OCI-M2 (cell line): Measurements from ENCODE around the gene ZWILCH.
"Not testable (repeated sequence)": the region's sequence is repeated elsewhere in the genome, so short reads cannot be mapped to it uniquely, and the experiment has no call there.

Experiments
- DNase-seq: peaks from one replicate; lab custom pipeline; 2025; ENCODE audit not compliant: unreplicated experiment; lab: John Stamatoyannopoulos, UW

ZWILCH gene

DNA sequence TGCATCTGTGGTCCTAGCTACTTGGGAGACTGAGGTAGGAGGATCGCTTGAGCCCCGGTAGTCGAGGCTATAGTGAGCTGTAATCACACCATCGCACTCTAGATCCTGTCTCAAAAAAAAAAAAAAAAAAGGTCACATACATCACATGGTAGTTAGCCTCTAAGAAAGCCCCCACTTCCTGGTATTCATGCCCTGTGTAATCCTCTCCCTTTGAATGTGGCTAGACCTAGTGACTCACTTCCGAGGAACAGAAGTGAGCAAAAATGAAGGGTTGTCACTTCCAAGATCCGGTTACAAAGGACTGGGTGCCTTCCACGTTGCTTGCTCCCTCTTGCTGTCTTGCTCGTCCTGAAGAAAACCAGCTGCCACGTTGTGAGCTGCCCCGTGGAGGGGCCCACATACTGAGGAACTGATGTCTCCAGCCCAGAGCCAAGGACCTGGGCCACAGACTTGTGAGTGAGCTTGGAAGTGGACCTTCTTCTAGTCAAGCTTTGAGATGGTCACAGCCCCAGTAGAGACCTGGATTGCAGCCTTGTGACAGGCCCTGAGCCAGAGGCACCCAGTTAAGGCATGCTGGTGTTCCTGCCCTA is 73.3 kb downstream of the ZWILCH start:
- DNase-seq: no peak

DNA sequence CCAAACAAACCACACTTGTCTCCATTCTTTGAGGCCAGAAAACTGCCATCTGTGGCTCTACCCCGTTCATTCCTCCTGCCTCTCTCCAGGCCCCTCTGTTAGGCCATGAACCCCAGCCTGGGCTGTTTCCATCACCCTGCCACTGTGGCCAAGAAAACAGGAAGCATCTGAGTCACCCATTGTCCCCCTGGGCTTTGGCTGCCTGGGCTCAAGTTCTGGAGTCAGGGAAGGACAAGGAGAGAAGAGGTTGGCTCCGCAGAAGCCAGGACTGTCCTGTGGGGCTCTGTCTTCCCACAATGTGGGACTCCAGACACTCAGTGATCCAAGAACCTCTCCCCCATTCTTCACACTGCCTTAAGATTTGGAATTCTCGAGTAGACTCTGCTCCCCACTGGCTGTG is 75.5 kb downstream of the ZWILCH start:
- no peak for DNase-seq

DNA sequence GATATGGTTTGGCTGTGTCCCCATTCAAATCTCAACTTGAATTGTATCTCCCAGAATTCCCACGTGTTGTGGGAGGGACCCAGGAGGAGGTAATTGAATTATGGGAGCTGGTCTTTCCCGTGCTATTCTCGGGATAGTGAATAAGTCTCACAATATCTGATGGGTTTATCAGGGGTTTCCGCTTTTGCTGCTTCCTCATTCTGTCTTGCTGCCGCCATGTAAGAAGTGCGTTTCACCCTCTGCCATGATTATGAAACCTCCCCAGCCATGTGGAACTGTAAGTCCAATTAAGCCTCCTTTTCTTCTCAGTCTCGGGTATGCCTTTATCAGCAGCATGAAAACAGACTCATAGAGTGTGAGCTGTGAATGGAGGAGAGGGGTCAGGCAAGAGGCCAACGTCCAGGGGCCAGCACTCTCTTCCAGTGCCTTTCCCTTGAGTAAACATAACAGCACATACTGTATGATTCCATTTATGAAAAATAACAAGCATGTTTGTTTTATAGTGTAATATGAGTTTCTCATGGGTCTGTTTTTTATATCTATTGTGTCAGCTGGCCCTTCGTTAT is 76.9 kb downstream of the ZWILCH start:
- DNase-seq: no peak

DNA sequence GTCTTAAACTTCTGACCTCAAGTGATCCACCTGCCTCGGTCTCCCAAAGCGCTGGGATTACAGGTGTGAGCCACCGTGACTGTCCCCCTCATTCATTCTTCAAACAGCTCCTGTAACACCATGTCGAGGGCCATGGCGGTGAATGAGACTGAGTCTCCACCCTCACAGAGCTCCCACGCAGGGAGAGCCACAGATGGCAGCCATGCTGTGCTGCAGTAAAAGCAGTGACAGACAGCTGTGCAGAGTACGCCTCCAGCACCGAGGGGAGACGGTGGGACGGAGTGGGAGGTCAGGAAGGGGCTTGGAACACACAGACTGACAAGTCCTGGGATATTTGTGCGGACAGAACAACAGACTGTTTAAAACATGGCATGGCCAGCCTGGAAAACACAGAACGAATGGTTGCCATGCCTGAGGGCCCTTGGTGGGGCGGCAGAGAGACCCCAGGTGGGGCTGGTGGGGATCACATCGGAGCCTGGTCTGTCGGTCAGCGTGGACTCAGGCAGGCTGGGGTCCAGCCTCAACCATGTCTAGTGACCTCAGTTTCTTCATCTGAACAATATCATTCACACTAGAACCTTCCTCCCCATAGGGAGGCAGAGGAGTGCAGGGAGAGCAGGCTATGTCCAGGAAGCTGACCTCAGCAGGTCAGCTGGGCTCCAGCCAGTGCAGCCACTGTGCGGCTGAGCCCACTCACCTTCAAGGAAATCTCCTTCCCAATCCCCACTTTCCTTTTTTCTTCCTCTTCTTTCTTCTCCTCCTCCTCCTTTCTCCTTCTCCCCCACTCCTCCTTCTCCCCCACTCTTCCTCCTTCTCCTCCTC is 81.2 kb downstream of the ZWILCH start:
- DNase-seq: no peak

DNA sequence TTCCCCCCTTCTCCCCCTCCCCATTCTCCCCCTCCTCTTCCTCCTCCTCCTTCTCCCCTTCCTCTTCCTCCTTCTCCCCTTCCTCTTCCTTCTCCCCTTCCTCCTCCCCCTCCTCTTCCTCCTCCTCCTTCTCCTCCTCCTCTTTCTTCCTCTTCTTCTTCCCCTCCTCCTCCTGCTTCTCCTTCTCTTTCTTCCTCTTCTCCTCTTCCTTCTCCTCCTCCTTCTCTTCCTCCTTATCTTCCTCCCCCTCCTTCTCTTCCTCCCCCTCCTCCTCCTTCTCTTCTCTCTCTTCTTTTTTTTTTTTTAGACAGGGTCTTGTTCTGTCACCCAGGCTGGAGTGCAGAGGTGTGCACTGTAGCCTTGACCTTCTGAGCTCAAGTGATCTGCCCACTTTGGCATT is 81.9 kb downstream of the ZWILCH start:
- no peak for DNase-seq

DNA sequence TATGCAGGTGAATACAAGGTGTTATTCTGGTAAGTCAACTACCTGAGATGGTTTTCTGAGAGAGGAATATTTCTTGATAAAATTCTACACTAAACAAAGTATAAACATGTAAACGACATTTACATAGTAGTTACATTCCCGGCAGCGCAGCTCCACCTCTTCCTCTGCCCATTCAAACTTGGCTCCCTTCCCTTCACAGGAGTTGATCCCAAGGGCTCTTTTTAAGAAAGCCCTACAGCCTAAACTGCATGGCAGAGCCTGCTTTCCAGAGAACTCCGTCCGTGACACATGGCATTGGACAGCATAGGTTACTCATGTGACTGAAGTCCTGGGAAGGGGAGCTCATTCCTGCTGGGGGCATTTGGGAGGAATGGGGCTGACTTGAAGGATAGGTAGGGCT is 82.6 kb downstream of the ZWILCH start:
- DNase-seq: no peak

DNA sequence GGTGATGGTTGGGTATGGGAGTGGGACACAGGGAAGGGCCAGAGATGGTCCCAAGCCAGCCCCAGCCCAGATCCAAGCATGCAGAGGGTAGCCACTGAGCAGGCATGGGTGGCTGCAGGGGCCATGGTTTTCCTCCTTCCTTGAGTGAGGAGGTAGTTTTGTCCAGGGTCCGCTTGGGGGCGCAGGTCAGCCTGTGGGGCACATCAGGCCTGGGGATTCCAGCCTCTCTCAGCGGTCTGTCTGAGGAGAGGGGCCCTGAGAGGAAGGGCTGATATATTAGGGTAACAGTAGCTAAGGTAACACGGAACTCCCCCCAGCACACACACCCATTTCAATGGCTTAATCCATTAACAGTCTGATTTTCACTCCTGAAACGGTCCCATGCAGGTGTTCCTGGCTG is 83.4 kb downstream of the ZWILCH start:
- DNase-seq: no peak

DNA sequence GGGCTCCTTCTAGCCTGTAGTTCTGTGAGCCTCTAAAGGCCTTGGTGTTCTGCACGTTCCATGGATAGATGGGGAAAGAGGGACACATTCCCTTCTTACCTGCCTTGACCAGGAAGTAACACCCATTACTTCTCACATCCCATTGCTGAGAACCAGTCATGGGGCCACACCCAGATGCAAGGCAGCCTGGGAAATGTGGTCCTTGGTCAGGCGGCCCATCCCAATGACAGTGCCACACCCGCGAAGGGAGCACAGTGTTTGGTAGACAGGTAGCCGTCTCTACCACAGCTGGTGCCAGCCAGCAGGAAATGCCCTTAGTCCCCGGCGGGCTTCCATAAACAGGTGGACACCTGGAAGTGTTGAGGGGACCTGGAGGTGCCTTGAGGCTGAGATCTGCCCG is 83.8 kb downstream of the ZWILCH start:
- DNase-seq: no peak

DNA sequence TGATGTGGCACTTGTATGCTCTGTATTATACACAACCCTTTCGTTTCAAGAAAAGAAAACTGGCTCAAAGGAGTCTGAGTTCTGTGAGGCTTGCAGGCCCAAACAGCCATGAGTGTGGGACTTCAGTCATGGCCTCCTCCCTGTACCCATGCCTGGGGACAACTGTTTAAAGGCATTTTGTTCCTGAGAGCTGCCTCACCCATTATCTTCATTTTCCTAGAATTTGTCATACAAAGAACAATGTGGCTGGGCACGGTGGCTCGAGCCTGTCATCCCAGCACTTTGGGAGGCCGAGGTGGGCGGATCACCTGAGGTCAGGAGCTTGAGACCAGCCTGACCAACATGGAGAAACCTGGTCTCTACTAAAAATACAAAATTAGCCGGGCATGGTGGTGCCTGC is 84.3 kb downstream of the ZWILCH start:
- DNase-seq: not testable (repeated sequence)

DNA sequence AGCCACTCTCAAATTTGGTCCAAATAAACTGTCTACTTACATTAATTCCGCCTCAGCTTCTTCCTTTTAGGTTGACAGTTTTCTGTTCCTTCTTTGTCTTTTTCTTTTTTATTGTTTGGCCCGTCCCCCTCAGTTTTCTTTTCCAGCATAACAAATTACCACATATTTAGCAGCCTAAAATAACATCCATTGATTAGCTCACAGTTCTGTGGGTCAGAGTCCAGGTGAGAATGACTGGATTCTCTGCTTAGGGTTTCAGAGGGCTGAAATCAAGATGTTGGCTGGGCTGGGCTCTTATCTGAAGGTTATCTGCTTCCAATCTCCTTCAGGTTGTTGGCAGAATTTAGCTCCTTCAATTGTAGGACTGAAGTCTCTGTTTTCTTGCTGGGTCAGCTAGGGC is 85.3 kb downstream of the ZWILCH start:
- no peak for DNase-seq

DNA sequence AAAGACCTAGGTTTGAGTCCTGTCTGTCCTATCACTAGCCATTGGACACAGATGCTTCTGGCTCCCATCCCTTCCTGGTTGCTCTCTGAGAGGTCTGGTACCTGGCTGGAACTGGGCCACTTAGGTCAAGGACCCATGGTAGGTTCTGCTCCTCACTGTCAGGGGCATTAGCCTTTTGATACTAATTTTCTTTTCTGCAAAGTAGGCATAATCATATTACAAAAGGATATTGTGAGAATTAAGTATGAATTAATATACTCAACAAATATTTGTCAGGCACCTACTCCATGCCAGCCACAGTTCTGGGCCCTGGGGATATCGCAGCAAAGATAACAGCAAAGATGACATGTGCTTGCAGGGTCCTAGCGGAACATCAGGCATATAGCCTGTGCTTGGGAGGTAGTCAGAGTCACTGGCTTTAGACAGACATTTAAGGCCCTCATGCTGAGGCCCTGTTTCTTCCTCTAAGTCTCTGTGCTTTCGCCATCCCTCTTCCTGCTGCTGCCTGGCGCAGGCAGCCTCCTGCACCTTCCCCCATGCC is 86.3 kb downstream of the ZWILCH start:
- DNase-seq: no peak

DNA sequence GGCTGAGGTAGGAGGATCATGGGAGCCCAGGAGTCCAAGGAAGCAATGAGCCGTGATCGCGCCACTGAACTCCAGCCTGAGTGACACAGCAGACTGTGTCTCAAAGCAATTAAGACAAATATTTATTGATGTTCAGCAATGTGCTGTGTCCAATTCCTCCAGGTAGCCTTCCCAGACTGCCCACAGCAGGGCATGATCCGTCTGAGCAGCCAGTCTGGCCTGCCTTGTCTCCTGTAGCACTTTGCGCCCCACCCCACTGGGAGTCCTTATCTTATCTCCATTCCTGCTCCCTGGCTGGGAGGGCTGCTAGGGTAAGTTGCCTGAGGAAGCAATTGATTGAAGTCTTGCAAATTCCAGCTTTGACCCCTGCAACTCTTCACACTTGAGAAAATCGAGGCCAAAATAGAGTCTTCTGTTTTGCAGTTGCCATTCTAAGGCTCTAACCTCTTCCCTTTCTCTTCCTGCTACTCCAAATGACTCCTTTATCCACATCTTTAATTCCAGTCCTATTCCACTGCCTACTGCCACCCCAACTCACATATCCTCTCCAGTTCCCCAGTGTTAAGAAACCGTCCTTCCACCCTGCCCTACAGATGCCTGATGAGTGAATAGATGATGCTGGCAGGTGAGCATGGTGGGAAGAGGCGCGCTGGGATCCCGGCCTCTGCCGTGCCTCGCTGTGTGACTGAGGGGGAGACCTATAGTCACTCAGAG is 87.5 kb downstream of the ZWILCH start:
- no peak for DNase-seq

DNA sequence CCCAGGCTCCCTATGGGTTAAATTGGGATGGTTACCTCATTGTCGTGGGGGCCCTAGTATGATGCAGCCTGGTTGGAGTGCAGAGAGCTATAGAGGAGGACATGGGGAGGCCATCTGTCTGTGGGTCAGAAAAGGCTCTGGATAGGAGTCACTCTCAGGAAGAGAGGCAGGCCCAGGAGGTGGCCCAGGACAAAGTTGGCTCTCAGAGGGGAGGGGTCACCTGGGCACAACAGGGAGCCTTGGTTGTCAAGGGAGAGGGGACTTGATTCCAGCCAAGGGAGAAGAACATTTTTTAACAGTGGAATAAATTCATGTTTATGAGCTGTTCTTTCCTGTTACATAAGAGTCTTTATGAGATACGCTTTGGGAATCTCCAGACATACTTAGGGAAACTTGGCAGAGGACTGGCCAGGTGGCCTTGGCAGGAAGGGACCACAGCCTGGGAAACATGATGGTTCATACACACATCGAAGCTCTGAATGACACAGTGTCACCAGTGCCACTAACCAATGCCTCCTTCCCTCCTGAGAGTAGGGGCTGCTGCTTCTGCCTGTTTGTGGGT is 88.2 kb downstream of the ZWILCH start:
- no peak for DNase-seq

DNA sequence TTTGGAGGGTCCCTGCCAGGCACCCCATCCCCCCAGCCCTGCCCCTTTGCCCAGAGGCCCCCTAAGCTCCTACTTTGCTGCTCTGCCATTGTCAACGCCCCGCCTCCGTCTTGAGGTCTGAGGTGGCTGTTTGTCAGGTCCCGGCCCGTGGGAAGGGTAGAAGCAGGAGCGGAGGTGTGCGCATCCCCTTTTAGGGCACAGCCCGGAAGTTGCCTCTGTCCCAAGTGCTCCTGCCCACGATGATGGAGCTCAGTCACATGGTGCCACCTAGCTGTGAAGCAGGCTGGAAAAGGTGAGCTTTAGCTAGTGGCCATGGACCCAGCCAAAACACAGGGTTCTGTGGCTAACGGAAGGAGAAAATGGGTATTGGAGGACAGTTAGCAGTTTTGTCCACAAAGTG is 89.2 kb downstream of the ZWILCH start:
- no peak for DNase-seq

DNA sequence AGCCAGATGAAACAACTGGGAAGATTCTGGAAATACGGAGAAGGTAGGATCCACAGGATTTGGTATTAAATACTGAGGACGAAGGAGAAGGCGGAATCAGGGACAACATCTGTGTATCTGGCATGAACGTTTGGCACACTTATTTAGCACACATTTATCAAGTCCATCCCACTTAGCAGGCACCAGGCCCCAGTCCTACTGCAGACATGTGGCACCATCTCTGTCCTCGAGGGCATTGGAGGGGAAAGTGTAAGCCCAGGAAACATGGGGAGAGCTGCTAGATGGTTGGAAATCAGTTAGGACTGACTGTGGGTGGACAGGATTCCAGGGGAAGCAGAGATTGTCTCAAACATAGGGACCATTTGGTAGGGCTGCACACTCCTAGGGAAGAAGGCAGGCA is 89.7 kb downstream of the ZWILCH start:
- no peak for DNase-seq

DNA sequence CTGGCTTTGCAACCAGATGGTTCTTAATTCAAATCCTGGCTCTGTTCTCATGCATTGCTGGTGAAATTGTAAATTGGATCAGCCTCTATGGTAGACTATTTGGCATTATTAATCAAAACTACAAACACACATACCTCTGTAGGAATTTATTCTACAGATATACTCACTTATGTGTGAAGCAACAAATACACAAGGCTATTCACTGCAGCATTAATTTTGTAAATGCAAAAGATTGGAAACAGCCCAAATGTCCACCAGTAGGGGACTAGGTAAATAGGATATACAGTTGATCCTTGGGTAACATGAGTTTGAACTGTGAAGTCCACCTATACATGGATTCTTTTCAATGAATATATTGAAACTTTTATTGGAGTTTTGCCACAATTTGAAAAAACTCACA is 90.2 kb downstream of the ZWILCH start:
- DNase-seq: no peak

DNA sequence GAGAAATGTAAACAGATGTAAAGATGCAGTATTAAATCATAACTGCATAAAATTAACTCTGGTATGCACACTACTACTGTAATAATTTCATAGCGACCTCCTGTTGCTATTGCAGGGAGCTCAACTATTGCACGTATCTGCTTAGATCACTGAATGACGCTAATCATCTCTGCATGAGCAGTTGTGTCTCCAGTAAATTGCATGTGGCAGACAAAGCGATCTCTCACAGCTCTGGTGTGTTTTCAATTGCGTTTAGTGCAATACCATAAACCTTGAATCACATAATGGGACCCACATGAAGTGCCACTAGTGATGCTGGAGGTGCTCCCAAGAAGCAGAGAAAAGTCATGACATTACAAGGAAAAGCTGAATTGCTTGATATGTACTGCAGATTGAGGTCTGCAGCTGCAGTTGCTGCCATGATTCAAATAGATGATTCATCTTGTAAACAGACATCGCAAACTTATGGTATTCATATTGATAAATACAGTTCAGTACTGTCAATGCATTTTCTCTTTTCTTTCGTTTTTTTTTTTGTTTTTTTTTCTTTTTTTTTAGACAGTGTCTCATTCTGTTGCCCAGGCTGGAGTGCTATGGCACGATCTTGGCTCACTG is 90.9 kb downstream of the ZWILCH start:
- no peak for DNase-seq

DNA sequence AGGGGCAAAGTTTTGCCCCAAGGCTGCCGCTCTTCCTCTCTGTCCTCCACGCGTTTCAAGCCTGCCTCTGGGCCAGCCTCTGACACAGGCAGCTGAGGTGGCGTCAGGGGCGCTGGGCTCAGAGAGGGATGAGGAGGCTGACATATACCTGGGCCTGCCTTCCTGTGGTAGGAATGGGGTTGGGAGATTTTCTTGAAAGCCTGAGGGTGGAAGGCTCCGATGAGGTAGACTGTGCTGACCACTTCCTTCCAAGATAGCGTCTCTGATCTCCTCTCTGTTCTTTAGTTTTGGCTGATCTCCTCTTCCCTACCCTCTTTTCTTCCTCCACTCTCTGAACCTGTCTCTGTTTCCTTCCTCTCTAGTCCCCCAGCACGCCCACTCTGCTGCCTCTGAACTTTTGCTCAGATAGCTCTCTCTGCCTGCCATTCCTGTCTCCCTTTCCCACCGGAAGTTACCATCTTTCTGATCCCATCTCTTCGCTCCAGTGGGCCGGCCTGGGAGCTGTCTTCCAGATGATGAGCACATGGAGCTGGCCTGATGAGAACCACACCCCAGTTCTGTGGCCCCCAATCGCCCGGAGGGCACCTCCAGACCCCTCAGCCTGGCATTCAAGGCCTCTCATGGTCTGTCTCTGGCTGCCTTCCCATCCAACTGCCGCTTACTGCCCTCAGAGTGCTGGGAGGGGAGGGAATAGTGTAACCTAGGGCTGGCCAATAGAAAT is 93.1 kb downstream of the ZWILCH start:
- DNase-seq: no peak
